Measurements from ENCODE around the gene RAPGEF1. TPM values are rescaled to one million over a fixed set of nuclear protein-coding genes. Genes with fewer than 3 reads are reported as not detected.

Gene RAPGEF1
- total RNA-seq, 1 experiment from 2014 or later = 61.5 TPM

GRCh38 chr9:131574730-131575640 lies 164.9 kb downstream of the RAPGEF1 start:
- Histone ChIP-seq H3K27ac (ENCODE audit: low read depth, low read length, poor library complexity, severe bottlenecking) (no peak overlapping the region), H3K27me3 (replicated peaks; ENCODE audit: insufficient read depth, low read depth, low read length, poor library complexity) (no peaks in the 10 kb centered on the region), H3K4me3 (ENCODE audit: low read depth, low read length, poor library complexity, severe bottlenecking) (no peak overlapping the region), H3K36me3 (ENCODE audit: insufficient read depth, low read length, poor library complexity, severe bottlenecking) (peaks cover 3% of the 10 kb centered on the region), H3K4me1 (ENCODE audit: insufficient read depth, low read length, poor library complexity, severe bottlenecking) (no peaks in the 10 kb centered on the region), H3K9me3 (ENCODE audit: low read depth, low read length, poor library complexity, severe bottlenecking) (no peaks in the 10 kb centered on the region)
- ChIA-PET POLR2A (ENCODE audit: low non-redundant PET) (no interaction called here), CTCF (no interaction called here)
- BruUV-seq (replicated peaks) = no TSS peak
- TF ChIP-seq EZH2 (IDR thresholded peaks at IDR 0.05; ENCODE audit: borderline replicate concordance, low read depth, low read length, poor library complexity, severe bottlenecking) = no peak
- TF ChIP-seq CTCF (conservative IDR thresholded peaks at IDR 0.05; ENCODE audit: low read depth, low read length) = no peak
- DNase-seq (ENCODE audit: low spot score) = no peak
- intact Hi-C loops (cut with micrococcal nuclease; ENCODE audit: unreplicated experiment) = no loop called here

- H3K27me3 ChIP-seq (replicated peaks; ENCODE audit: insufficient read depth, low read depth, low read length, poor library complexity) = no peaks in the 10 kb centered on the region
- H3K9me3 ChIP-seq (ENCODE audit: low read depth, low read length, poor library complexity, severe bottlenecking) = no peaks in the 10 kb centered on the region
- no TSS peak for BruUV-seq (replicated peaks)
- no peak overlapping the region for H3K4me3 ChIP-seq (ENCODE audit: low read depth, low read length, poor library complexity, severe bottlenecking)
- no peaks in the 10 kb centered on the region for H3K36me3 ChIP-seq (ENCODE audit: insufficient read depth, low read length, poor library complexity, severe bottlenecking)
- intact Hi-C loops (cut with micrococcal nuclease; ENCODE audit: unreplicated experiment) = no loop called here
- H3K4me1 ChIP-seq (ENCODE audit: insufficient read depth, low read length, poor library complexity, severe bottlenecking) = no peaks in the 10 kb centered on the region
- no peak overlapping the region for H3K27ac ChIP-seq (ENCODE audit: low read depth, low read length, poor library complexity, severe bottlenecking)
- POLR2A ChIA-PET (ENCODE audit: low non-redundant PET) = no interaction called here
- CTCF ChIA-PET = no interaction called here
- no peak for DNase-seq (ENCODE audit: low spot score)
- TF ChIP-seq EZH2 (IDR thresholded peaks at IDR 0.05; ENCODE audit: borderline replicate concordance, low read depth, low read length, poor library complexity, severe bottlenecking) = no peak
- TF ChIP-seq CTCF (conservative IDR thresholded peaks at IDR 0.05; ENCODE audit: low read depth, low read length) = no peak
These were observed 172.0 kb downstream of the RAPGEF1 start for GRCh38 chr9:131567910-131568309.

GRCh38 chr9:131566158-131566557 lies 173.7 kb downstream of the RAPGEF1 start:
- Histone ChIP-seq H3K27me3 (replicated peaks; ENCODE audit: insufficient read depth, low read depth, low read length, poor library complexity) (no peaks in the 10 kb centered on the region), H3K9me3 (ENCODE audit: low read depth, low read length, poor library complexity, severe bottlenecking) (no peaks in the 10 kb centered on the region), H3K27ac (ENCODE audit: low read depth, low read length, poor library complexity, severe bottlenecking) (no peak overlapping the region), H3K4me1 (ENCODE audit: insufficient read depth, low read length, poor library complexity, severe bottlenecking) (no peaks in the 10 kb centered on the region), H3K4me3 (ENCODE audit: low read depth, low read length, poor library complexity, severe bottlenecking) (no peak overlapping the region), H3K36me3 (ENCODE audit: insufficient read depth, low read length, poor library complexity, severe bottlenecking) (no peaks in the 10 kb centered on the region)
- intact Hi-C loops (cut with micrococcal nuclease; ENCODE audit: unreplicated experiment) = no loop called here
- TF ChIP-seq EZH2 (IDR thresholded peaks at IDR 0.05; ENCODE audit: borderline replicate concordance, low read depth, low read length, poor library complexity, severe bottlenecking) = no peak
- no peak for TF ChIP-seq CTCF (conservative IDR thresholded peaks at IDR 0.05; ENCODE audit: low read depth, low read length)
- BruUV-seq (replicated peaks) = no TSS peak
- no peak for DNase-seq (ENCODE audit: low spot score)
- ChIA-PET CTCF (no interaction called here), POLR2A (ENCODE audit: low non-redundant PET) (no interaction called here)

Measured in A673 (cell line).